H1 (cell line): ENCODE data around the gene CXCR3. TPM values are rescaled to one million over a fixed set of nuclear protein-coding genes. Genes with fewer than 3 reads are reported as not detected.

Source experiments
- CTCF ChIA-PET: fragments of 300-600 bp; sonication (Branson Sonifier 250); formaldehyde crosslinking; loops from one replicate; lab custom pipeline; 2021; ENCODE audit not compliant: partially characterized antibody; lab: Charles Lee
- POLR2A ChIA-PET: fragments of 300-600 bp; sonication (Branson Sonifier 250); formaldehyde crosslinking; loops from one replicate; lab custom pipeline; 2021; ENCODE audit warnings: inconsistent platforms; ENCODE audit not compliant: partially characterized antibody; lab: Charles Lee
- DNase-seq, 2 experiments: peaks; one replicate each; pipeline versions ENCODE4 v3.0.0 to v3.0.0-alpha.2; 2010 to 2022; ENCODE audit warnings: low spot score in 2 of 2, low read depth in 1 of 2, mixed read lengths in 1 of 2
- FAIRE-seq: peaks from 2 replicates; lab custom pipeline; 2011; peaks lifted over from hg19 to GRCh38; lab: Jason Lieb, UNC
- H2AFZ ChIP-seq: 2 replicates; pipeline ENCODE4 v1.8.1; 2012; ENCODE audit warnings: low read length, inconsistent platforms
- H2AK5ac ChIP-seq: 2 replicates; pipeline ENCODE4 v1.6.1; 2013; ENCODE audit warnings: low read depth, low read length
- H2BK120ac ChIP-seq: replicated peaks from 2 replicates; pipeline ENCODE3; 2013; ENCODE audit warnings: low read depth, low read length, inconsistent platforms
- H2BK12ac ChIP-seq: 2 replicates; pipeline ENCODE4 v1.6.1; 2013; ENCODE audit warnings: low read depth, low read length
- H2BK15ac ChIP-seq: 2 replicates; pipeline ENCODE4 v1.6.1; 2013; ENCODE audit warnings: low read length
- H2BK20ac ChIP-seq: 2 replicates; pipeline ENCODE4 v1.6.1; 2013; ENCODE audit warnings: low read length
- H2BK5ac ChIP-seq: 2 replicates; pipeline ENCODE4 v1.6.1; 2013; ENCODE audit warnings: low read depth, low read length
- H3K14ac ChIP-seq: 2 replicates; pipeline ENCODE4 v1.6.1; 2013; ENCODE audit warnings: inconsistent platforms; ENCODE audit not compliant: insufficient read length
- H3K18ac ChIP-seq: 2 replicates; pipeline ENCODE4 v1.6.1; 2013; ENCODE audit warnings: low read length; ENCODE audit errors: extremely low read depth
- H3K23ac ChIP-seq: 2 replicates; pipeline ENCODE4 v1.6.1; 2013; ENCODE audit warnings: inconsistent platforms; ENCODE audit not compliant: insufficient read length
- H3K23me2 ChIP-seq: 2 replicates; pipeline ENCODE4 v1.6.1; 2013; ENCODE audit warnings: low read depth, low read length
- H3K27ac ChIP-seq: 2 replicates; pipeline ENCODE4 v1.6.1; 2011; ENCODE audit warnings: low read depth, low read length, inconsistent platforms
- H3K27me3 ChIP-seq, 4 experiments: replicated peaks in 1 of 4; 1 replicate in 1 of 4; 2 replicates in 3 of 4; pipeline versions ENCODE4 v1.6.1 to v1.8.1; 2011 to 2013; ENCODE audit warnings: low read length in 3 of 4, mild to moderate bottlenecking in 3 of 4, inconsistent platforms in 2 of 4, mixed read lengths in 2 of 4, moderate library complexity in 1 of 4; ENCODE audit not compliant: control insufficient read depth in 3 of 4, insufficient read depth in 3 of 4; ENCODE audit errors: extremely low read depth in 1 of 4
- H3K36me3 ChIP-seq, 4 experiments: 2 replicates each; pipeline versions ENCODE4 v1.6.1 to v1.8.1; 2011 to 2013; ENCODE audit warnings: mild to moderate bottlenecking in 4 of 4, low read length in 3 of 4, moderate library complexity in 2 of 4, control low read depth in 1 of 4, inconsistent platforms in 1 of 4; ENCODE audit not compliant: insufficient read depth in 4 of 4, control insufficient read depth in 2 of 4
- H3K4ac ChIP-seq: replicated peaks from 2 replicates; pipeline ENCODE3; 2013; ENCODE audit warnings: low read length, low read depth, mixed read lengths, inconsistent platforms; ENCODE audit not compliant: insufficient read length
- H3K4me1 ChIP-seq, 4 experiments: replicated peaks in 1 of 4; 1 replicate in 1 of 4; 2 replicates in 3 of 4; pipeline versions ENCODE4 v1.6.1 to v1.8.1; 2011 to 2013; ENCODE audit warnings: low read length in 3 of 4, inconsistent platforms in 2 of 4, mixed read lengths in 1 of 4; ENCODE audit not compliant: insufficient read depth in 4 of 4, control insufficient read depth in 3 of 4
- H3K4me2 ChIP-seq, 2 experiments: 2 replicates each; pipeline versions ENCODE4 v1.6.1 to v1.8.1; 2011 to 2013; ENCODE audit warnings: low read depth in 2 of 2, low read length in 2 of 2, control low read depth in 1 of 2, inconsistent platforms in 1 of 2, mild to moderate bottlenecking in 1 of 2; ENCODE audit not compliant: insufficient read depth in 1 of 2
- H3K4me3 ChIP-seq, 4 experiments: fragments of 200-600, 300-600 bp in 1 of 4; sonication (generic), shearing (Covaris generic), sonication (Bioruptor Twin) in 1 of 4; 2 replicates each; pipeline versions ENCODE4 v1.5.1 to v1.8.1; 2011 to 2016; ENCODE audit warnings: low read length in 4 of 4, low read depth in 3 of 4, control low read depth in 2 of 4, inconsistent platforms in 2 of 4, mild to moderate bottlenecking in 2 of 4, mixed read lengths in 1 of 4, moderate library complexity in 1 of 4; ENCODE audit not compliant: insufficient read depth in 2 of 4; ENCODE audit errors: extremely low read depth in 1 of 4
- H3K56ac ChIP-seq: replicated peaks from 2 replicates; pipeline ENCODE3; 2013; ENCODE audit warnings: low read depth, mild to moderate bottlenecking, mixed read lengths, low read length, inconsistent platforms; ENCODE audit not compliant: insufficient read length
- H3K79me1 ChIP-seq: 2 replicates; pipeline ENCODE4 v1.6.1; 2013; ENCODE audit warnings: low read depth, low read length, control low read depth
- H3K79me2 ChIP-seq, 2 experiments: 2 replicates each; pipeline versions ENCODE4 v1.6.1 to v1.8.1; 2012 to 2013; ENCODE audit warnings: low read length in 2 of 2, mild to moderate bottlenecking in 2 of 2, inconsistent platforms in 1 of 2; ENCODE audit not compliant: insufficient read depth in 2 of 2, control insufficient read depth in 1 of 2
- H3K9ac ChIP-seq, 4 experiments: replicated peaks in 1 of 4; 1 replicate in 1 of 4; 2 replicates in 3 of 4; pipeline versions ENCODE4 v1.6.1 to v1.8.1; 2011 to 2013; ENCODE audit warnings: low read depth in 3 of 4, low read length in 3 of 4, control low read depth in 2 of 4, mild to moderate bottlenecking in 2 of 4, moderate library complexity in 2 of 4, inconsistent platforms in 1 of 4; ENCODE audit errors: extremely low read depth in 1 of 4
- H3K9me3 ChIP-seq, 2 experiments: 2 replicates each; pipeline versions ENCODE4 v1.6.1 to v1.8.1; 2012 to 2013; ENCODE audit warnings: mild to moderate bottlenecking in 2 of 2, moderate library complexity in 2 of 2, control low read depth in 1 of 2, inconsistent platforms in 1 of 2, low read depth in 1 of 2, low read length in 1 of 2, mixed read lengths in 1 of 2; ENCODE audit not compliant: insufficient read depth in 2 of 2
- H4K20me1 ChIP-seq, 2 experiments: replicated peaks in 1 of 2; 2 replicates each; pipeline versions ENCODE3 to v1.8.1; 2011 to 2013; ENCODE audit warnings: inconsistent platforms in 2 of 2, low read length in 2 of 2, mild to moderate bottlenecking in 1 of 2; ENCODE audit not compliant: insufficient read depth in 2 of 2, control insufficient read depth in 1 of 2
- H4K5ac ChIP-seq: 2 replicates; pipeline ENCODE4 v1.6.1; 2013; ENCODE audit warnings: low read length, low read depth, mixed read lengths, inconsistent platforms; ENCODE audit not compliant: insufficient read length
- H4K8ac ChIP-seq: 2 replicates; pipeline ENCODE4 v1.8.0; 2013; ENCODE audit warnings: mild to moderate bottlenecking, moderate library complexity, low read length, inconsistent platforms; ENCODE audit not compliant: insufficient read depth; ENCODE audit errors: extremely low read depth
- H4K91ac ChIP-seq: replicated peaks from 2 replicates; pipeline ENCODE3; 2013; ENCODE audit warnings: low read length, mixed read lengths, inconsistent platforms; ENCODE audit not compliant: insufficient read length
- PHF8 ChIP-seq: fragments of 200-600 bp; sonication (generic); conservative IDR thresholded peaks from 2 replicates; pipeline ENCODE4 v1.7.1; 2012; ENCODE audit warnings: low read depth, mild to moderate bottlenecking, inconsistent platforms, low read length, moderate library complexity
- SP1 ChIP-seq: IDR thresholded peaks from 2 replicates; pipeline ENCODE4 v1.6.1; 2011; ENCODE audit warnings: low read depth, low read length
- ZNF274 ChIP-seq: IDR thresholded peaks from 2 replicates; pipeline ENCODE4 v1.7.0; 2012; ENCODE audit warnings: low read length, borderline replicate concordance; ENCODE audit errors: extremely low read depth
- WGBS, 2 experiments: shearing (Covaris generic) in 1 of 2; methylation state at CpG; one replicate each; pipeline versions ENCODE4 v1.1.6 to v1.1.7; 2013 to 2015; ENCODE audit warnings: low lambda C conversion rate in 2 of 2, mixed read lengths in 2 of 2, inconsistent platforms in 1 of 2, low coverage in 1 of 2, missing lambda C conversion rate in 1 of 2; ENCODE audit not compliant: insufficient replicate concordance in 2 of 2, insufficient coverage in 1 of 2, insufficient read length in 1 of 2; ENCODE audit errors: extremely low coverage in 1 of 2, missing lambda C conversion rate in 1 of 2; 5-methylcytosine and 5-hydroxymethylcytosine counted together
- polyA plus RNA-seq, 7 experiments: library from polyadenylated mRNA; depleted of rRNA in 3 of 7; stranded (reverse) in 5 of 7; unstranded in 2 of 7; fragments of >200 nt in 5 of 7; fragments of 200-250 nt in 2 of 7; gene quantifications; 1 replicate in 5 of 7; 2 replicates in 1 of 7; 4 replicates in 1 of 7; pipeline versions ENCODE4 v1.2.1 to v1.2.3, GENCODE V29; 2011 to 2013; ENCODE audit warnings: missing spikeins in 2 of 7, mixed read lengths in 2 of 7
- total RNA-seq: library from RNA; stranded (reverse); fragmentation: NEBNext Ultra II Directional; extraction: Animal tissue kit (Norgen Biotek cat#: 25700); gene quantifications from 2 replicates; pipeline ENCODE4 v1.2.1, GENCODE V29; 2021
- TF ChIP-seq, protein P1 (sequence below): IDR thresholded peaks from 2 replicates; pipeline ENCODE4 v1.6.1; 2011; ENCODE audit warnings: low read depth, mild to moderate bottlenecking, low read length; ENCODE audit not compliant: insufficient read depth
- TF ChIP-seq, protein P2 (sequence below), 3 experiments: IDR thresholded peaks; 1 replicate in 2 of 3; 2 replicates in 1 of 3; pipeline versions ENCODE4 v1.5.1 to v1.6.1; 2011; ENCODE audit warnings: low read length in 3 of 3, mild to moderate bottlenecking in 3 of 3, inconsistent platforms in 2 of 3, low read depth in 1 of 3, moderate library complexity in 1 of 3; ENCODE audit not compliant: insufficient read depth in 1 of 3; ENCODE audit errors: control extremely low read depth in 1 of 3

CXCR3 gene
- total and polyA plus RNA-seq, 2 of the 8 experiments (the other 6 are each of a cell fraction or from before 2014, with no cell fraction given): not detected

DNA sequence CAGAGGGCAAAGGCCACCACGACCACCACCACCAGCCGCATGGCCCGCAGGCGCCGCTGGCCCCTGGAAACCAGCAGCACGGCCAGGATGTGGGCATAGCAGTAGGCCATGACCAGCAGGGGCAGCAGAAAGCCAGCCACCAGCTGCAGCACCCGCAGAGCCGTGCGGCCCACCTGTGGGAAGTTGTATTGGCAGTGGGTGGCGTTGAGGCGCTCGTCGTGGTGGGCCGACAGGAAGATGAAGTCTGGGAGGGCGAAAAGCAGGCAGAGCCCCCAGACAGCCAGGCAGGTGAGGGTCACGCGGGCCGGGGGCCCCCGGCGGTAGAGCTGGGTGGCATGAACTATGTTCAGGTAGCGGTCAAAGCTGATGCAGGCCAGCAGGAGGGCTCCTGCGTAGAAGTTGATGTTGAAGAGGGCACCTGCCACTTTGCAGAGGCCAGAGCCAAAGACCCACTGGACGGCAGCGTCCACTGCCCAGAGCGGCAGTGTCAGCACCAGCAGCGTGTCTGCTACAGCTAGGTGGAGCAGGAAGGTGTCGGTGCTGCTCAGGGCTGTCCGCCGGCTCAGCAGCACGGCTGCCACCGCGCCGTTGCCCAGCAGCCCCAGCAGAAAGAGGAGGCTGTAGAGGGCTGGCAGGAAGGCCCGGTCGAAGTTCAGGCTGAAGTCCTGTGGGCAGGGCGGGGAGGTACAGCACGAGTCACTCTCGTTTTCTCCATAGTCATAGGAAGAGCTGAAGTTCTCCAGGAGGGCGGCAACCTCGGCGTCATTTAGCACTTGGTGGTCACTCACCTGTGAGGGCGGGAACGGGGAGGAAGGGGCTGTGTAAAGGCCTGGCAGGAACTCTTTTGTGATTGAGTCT is 1.4 kb downstream of the CXCR3 start:
- Histone ChIP-seq H3K9me3 (no peaks in the 10 kb centered on the region), H3K23ac (no peak overlapping the region), H3K18ac (no peak overlapping the region), H3K27ac (no peak overlapping the region), H3K23me2 (no peaks in the 10 kb centered on the region), H2BK20ac (no peak overlapping the region), H2AK5ac (no peak overlapping the region), H4K20me1 (no peaks in the 10 kb centered on the region), H3K4me3 (no peak overlapping the region), H4K5ac (no peak overlapping the region), H3K79me1 (no peaks in the 10 kb centered on the region), H3K14ac (no peak overlapping the region), H2BK120ac (no peak overlapping the region), H4K8ac (no peak overlapping the region; the same call in 1 of the 2 replicates), H2AFZ (no peak overlapping the region), H3K4me2 (no peak overlapping the region), H3K4ac (no peak overlapping the region), H3K4me1 (peaks cover 0 to 3% (median 0%) of the 10 kb centered on the region in 4 experiments; a peak in 1 of 7 replicates), H2BK15ac (no peak overlapping the region), H3K9ac (no peak overlapping the region), H2BK5ac (no peak overlapping the region), H3K79me2 (no peaks in the 10 kb centered on the region), H3K36me3 (peaks cover 0 to 3% (median 0%) of the 10 kb centered on the region in 4 experiments; a peak in 1 of 8 replicates), H3K56ac (no peak overlapping the region), H3K27me3 (no peaks in the 10 kb centered on the region), H2BK12ac (no peak overlapping the region), H4K91ac (no peak overlapping the region)
- FAIRE-seq: no peak
- ChIA-PET POLR2A (no interaction called here), CTCF (interaction anchor here (0.6 kb wide), 1 partner anchor 32 kb away, joined by 3 read pairs; no protein-coding TSS in a partner anchor)
- 88% methylated on average over 14 of the region's 43 CpGs; no CpG with 5 or more reads in 1 of the 2 experiments for WGBS, 2 experiments
- TF ChIP-seq PHF8: no peak
- TF ChIP-seq, protein P1, sequence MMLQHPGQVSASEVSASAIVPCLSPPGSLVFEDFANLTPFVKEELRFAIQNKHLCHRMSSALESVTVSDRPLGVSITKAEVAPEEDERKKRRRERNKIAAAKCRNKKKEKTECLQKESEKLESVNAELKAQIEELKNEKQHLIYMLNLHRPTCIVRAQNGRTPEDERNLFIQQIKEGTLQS: no peak
- TF ChIP-seq, protein P2, sequence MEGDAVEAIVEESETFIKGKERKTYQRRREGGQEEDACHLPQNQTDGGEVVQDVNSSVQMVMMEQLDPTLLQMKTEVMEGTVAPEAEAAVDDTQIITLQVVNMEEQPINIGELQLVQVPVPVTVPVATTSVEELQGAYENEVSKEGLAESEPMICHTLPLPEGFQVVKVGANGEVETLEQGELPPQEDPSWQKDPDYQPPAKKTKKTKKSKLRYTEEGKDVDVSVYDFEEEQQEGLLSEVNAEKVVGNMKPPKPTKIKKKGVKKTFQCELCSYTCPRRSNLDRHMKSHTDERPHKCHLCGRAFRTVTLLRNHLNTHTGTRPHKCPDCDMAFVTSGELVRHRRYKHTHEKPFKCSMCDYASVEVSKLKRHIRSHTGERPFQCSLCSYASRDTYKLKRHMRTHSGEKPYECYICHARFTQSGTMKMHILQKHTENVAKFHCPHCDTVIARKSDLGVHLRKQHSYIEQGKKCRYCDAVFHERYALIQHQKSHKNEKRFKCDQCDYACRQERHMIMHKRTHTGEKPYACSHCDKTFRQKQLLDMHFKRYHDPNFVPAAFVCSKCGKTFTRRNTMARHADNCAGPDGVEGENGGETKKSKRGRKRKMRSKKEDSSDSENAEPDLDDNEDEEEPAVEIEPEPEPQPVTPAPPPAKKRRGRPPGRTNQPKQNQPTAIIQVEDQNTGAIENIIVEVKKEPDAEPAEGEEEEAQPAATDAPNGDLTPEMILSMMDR (IDR thresholded peaks at IDR 0.05; ENCODE audit: control extremely low read depth in 1 of 3, insufficient read depth in 1 of 3, low read depth in 1 of 3, low read length in 3 of 3): peak in 1 of 3 experiments; percentile 29; a peak in 2 of 4 replicates
- TF ChIP-seq SP1: no peak
- TF ChIP-seq ZNF274: no peak
- DNase-seq: no peak
